Tibial nerve (tissue), 4 donors: ENCODE data around the gene PLAC9.

Source experiments
- EP300 ChIP-seq, 2 donors: sonication (generic); formaldehyde crosslinking; IDR thresholded peaks; one replicate each; pipeline ENCODE4 v1.6.1; 2017; ENCODE audit warnings: antibody characterized with exemption in 2 of 2, mild to moderate bottlenecking in 1 of 2
- POLR2A ChIP-seq, 2 donors: fragments of 450-650 bp; IDR thresholded peaks; one replicate each; pipeline ENCODE4 v1.6.1; 2017; ENCODE audit warnings: antibody characterized with exemption in 2 of 2, mild to moderate bottlenecking in 2 of 2, moderate library complexity in 2 of 2
- TF ChIP-seq, protein P1 (sequence below), 5 experiments: fragments of 200-600 bp in 3 of 5; fragments of 450-650 bp in 2 of 5; sonication (generic) in 3 of 5; IDR thresholded peaks; one replicate each; pipeline ENCODE4 v1.5.1; 2016 to 2019; ENCODE audit warnings: antibody characterized with exemption in 5 of 5, mild to moderate bottlenecking in 3 of 5, moderate library complexity in 2 of 5

DNA sequence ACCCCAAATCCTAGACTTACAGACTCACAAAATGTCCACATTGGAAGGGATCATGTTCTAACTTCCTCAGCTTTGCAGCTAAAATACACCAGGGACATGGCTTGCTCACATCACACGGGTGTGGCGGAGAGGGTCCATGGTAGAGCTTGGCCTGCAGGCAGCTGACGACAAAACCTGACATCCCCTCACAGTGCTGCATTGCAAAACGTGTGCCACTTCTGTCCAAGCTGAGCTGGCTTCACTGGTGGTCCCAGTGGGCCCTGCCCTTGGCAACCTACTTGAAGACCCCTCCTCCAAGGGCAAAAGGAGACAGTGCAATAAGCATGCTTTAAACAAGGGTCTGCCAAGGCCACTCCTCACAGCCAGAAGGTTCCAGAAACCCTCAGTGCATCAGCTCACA lies 50.9 kb downstream of the PLAC9 start:
- TF ChIP-seq POLR2A (IDR thresholded peaks at IDR 0.05), result no peak
- TF ChIP-seq, protein P1, sequence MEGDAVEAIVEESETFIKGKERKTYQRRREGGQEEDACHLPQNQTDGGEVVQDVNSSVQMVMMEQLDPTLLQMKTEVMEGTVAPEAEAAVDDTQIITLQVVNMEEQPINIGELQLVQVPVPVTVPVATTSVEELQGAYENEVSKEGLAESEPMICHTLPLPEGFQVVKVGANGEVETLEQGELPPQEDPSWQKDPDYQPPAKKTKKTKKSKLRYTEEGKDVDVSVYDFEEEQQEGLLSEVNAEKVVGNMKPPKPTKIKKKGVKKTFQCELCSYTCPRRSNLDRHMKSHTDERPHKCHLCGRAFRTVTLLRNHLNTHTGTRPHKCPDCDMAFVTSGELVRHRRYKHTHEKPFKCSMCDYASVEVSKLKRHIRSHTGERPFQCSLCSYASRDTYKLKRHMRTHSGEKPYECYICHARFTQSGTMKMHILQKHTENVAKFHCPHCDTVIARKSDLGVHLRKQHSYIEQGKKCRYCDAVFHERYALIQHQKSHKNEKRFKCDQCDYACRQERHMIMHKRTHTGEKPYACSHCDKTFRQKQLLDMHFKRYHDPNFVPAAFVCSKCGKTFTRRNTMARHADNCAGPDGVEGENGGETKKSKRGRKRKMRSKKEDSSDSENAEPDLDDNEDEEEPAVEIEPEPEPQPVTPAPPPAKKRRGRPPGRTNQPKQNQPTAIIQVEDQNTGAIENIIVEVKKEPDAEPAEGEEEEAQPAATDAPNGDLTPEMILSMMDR (IDR thresholded peaks at IDR 0.05), result no peak
- TF ChIP-seq EP300 (IDR thresholded peaks at IDR 0.05), result no peak
